IPS-18c (cell line): ENCODE data around the gene TMEM61.
A peak's percentile ranks its signal among the peaks of the same experiment; 100 is the strongest.
"Not testable (repeated sequence)": the region's sequence is repeated elsewhere in the genome, so short reads cannot be mapped to it uniquely, and the experiment has no call there.

ENCODE experiments used
- H3K4me3 ChIP-seq: 2 replicates; pipeline ENCODE4 v1.7.0; 2013; ENCODE audit warnings: low read depth, mild to moderate bottlenecking, low read length, moderate library complexity; ENCODE audit not compliant: insufficient read depth
- H3K9me3 ChIP-seq: one replicate; pipeline ENCODE4 v1.6.1; 2013; ENCODE audit warnings: mild to moderate bottlenecking, low read length, moderate library complexity; ENCODE audit not compliant: control insufficient read depth, insufficient read depth

The TMEM61 gene

GRCh38 chr1:54980528-54981241, at the start of gene TMEM61:
TSS of gene TMEM61 (plus strand) at chr1:54980628. CDS start at chr1:54981066, 438 bp downstream.
- no peaks in the 10 kb centered on the region for H3K9me3 ChIP-seq
- peak within 1 kb of the TSS; percentile 58 for H3K4me3 ChIP-seq

GRCh38 chr1:54931275-54931840, 49.1 kb upstream of the TMEM61 start:
- no peaks in the 10 kb centered on the region for H3K9me3 ChIP-seq

GRCh38 chr1:54934081-54934480, 46.3 kb upstream of the TMEM61 start:
- not testable (repeated sequence) for H3K4me3 ChIP-seq, H3K9me3 ChIP-seq

More at GRCh38 chr1:54931275-54931840, 49.1 kb upstream of the TMEM61 start:
- no peak overlapping the region for H3K4me3 ChIP-seq

GRCh38 chr1:54934869-54935268, 45.6 kb upstream of the TMEM61 start:
- Histone ChIP-seq H3K4me3 (no peak overlapping the region), H3K9me3 (no peaks in the 10 kb centered on the region)

- Histone ChIP-seq H3K9me3 (no peaks in the 10 kb centered on the region), H3K4me3 (no peak overlapping the region)
These were observed 43.6 kb upstream of the TMEM61 start for GRCh38 chr1:54936791-54937190.

GRCh38 chr1:54937469-54937868, 43.0 kb upstream of the TMEM61 start:
- Histone ChIP-seq H3K4me3 (no peak overlapping the region), H3K9me3 (no peaks in the 10 kb centered on the region)

- not testable (repeated sequence) for H3K9me3 ChIP-seq, H3K4me3 ChIP-seq
These were observed 41.5 kb upstream of the TMEM61 start for GRCh38 chr1:54938955-54939354.

- no peaks in the 10 kb centered on the region for H3K9me3 ChIP-seq
- no peak overlapping the region for H3K4me3 ChIP-seq
These were observed 40.4 kb upstream of the TMEM61 start for GRCh38 chr1:54940042-54940441.

GRCh38 chr1:54942976-54943375, 37.5 kb upstream of the TMEM61 start:
- peaks cover 2% of the 10 kb centered on the region for H3K9me3 ChIP-seq
- no peak overlapping the region for H3K4me3 ChIP-seq

GRCh38 chr1:54944610-54945392, 35.6 kb upstream of the TMEM61 start:
- no peak overlapping the region for H3K4me3 ChIP-seq
- peaks cover 2% of the 10 kb centered on the region for H3K9me3 ChIP-seq

GRCh38 chr1:54945393-54945936, 35.0 kb upstream of the TMEM61 start:
- Histone ChIP-seq H3K9me3 (peaks cover 2% of the 10 kb centered on the region), H3K4me3 (no peak overlapping the region)

- Histone ChIP-seq H3K4me3 (no peak overlapping the region), H3K9me3 (peaks cover 2% of the 10 kb centered on the region)
These were observed 32.9 kb upstream of the TMEM61 start for GRCh38 chr1:54947540-54947939.

GRCh38 chr1:54949053-54949452, 31.4 kb upstream of the TMEM61 start:
- peaks cover 2% of the 10 kb centered on the region for H3K9me3 ChIP-seq
- H3K4me3 ChIP-seq = no peak overlapping the region

GRCh38 chr1:54950006-54950368, 30.4 kb upstream of the TMEM61 start:
- Histone ChIP-seq H3K9me3 (peaks cover 2% of the 10 kb centered on the region), H3K4me3 (no peak overlapping the region)

- peaks cover 2% of the 10 kb centered on the region for H3K9me3 ChIP-seq
- H3K4me3 ChIP-seq = 0 out of 2 replicates have a peak overlapping the region, but pooled peaks have one; percentile 15
These were observed 29.9 kb upstream of the TMEM61 start for GRCh38 chr1:54950369-54951163.

- Histone ChIP-seq H3K9me3 (no peaks in the 10 kb centered on the region), H3K4me3 (no peak overlapping the region)
These were observed 28.6 kb upstream of the TMEM61 start for GRCh38 chr1:54951810-54952226.
